ENCODE results near the gene RFX3.

RFX3 gene

DNA sequence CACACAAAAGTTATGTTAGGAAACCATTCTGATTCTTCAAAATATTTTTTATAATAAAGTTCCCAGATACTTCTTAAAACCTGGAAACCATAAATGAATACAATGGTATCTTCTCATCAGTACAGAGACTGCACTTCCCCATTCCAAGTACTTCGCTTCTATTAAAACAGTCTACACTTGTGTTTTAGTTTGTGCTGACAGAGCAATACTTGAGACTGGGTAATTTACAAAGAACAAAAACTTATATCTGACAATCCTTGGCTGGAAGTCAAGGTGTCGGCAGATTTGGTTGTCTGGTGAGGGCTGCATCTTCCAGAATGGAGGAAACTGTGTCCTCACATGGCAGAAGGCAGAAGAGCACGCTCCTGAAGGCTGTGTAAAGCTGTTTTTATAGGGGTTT is 70.1 kb downstream of the RFX3 start:
- no peak overlapping the region for H3K4me3 ChIP-seq (ENCODE audit: low read depth, low read length)
- POLR2A ChIA-PET: no interaction called here
- TF ChIP-seq, protein P1, sequence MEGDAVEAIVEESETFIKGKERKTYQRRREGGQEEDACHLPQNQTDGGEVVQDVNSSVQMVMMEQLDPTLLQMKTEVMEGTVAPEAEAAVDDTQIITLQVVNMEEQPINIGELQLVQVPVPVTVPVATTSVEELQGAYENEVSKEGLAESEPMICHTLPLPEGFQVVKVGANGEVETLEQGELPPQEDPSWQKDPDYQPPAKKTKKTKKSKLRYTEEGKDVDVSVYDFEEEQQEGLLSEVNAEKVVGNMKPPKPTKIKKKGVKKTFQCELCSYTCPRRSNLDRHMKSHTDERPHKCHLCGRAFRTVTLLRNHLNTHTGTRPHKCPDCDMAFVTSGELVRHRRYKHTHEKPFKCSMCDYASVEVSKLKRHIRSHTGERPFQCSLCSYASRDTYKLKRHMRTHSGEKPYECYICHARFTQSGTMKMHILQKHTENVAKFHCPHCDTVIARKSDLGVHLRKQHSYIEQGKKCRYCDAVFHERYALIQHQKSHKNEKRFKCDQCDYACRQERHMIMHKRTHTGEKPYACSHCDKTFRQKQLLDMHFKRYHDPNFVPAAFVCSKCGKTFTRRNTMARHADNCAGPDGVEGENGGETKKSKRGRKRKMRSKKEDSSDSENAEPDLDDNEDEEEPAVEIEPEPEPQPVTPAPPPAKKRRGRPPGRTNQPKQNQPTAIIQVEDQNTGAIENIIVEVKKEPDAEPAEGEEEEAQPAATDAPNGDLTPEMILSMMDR (IDR thresholded peaks at IDR 0.05; ENCODE audit: insufficient read depth, low read length, missing control alignments): no peak
- CTCF ChIA-PET: interaction anchor here (4.0 kb wide), 1 partner anchor 14 kb away, joined by 27 read pairs; no protein-coding TSS in a partner anchor
- DNase-seq (ENCODE audit: low read depth, low spot score): no peak

GRCh38 chr9:3455094-3455493 is 70.7 kb downstream of the RFX3 start:
- POLR2A ChIA-PET: no interaction called here
- CTCF ChIA-PET: interaction anchor here (4.0 kb wide), 1 partner anchor 14 kb away, joined by 27 read pairs; no protein-coding TSS in a partner anchor
- DNase-seq (ENCODE audit: low read depth, low spot score): no peak
- TF ChIP-seq, protein P1 (IDR thresholded peaks at IDR 0.05; ENCODE audit: insufficient read depth, low read length, missing control alignments): no peak
- H3K4me3 ChIP-seq (ENCODE audit: low read depth, low read length): no peak overlapping the region

DNA sequence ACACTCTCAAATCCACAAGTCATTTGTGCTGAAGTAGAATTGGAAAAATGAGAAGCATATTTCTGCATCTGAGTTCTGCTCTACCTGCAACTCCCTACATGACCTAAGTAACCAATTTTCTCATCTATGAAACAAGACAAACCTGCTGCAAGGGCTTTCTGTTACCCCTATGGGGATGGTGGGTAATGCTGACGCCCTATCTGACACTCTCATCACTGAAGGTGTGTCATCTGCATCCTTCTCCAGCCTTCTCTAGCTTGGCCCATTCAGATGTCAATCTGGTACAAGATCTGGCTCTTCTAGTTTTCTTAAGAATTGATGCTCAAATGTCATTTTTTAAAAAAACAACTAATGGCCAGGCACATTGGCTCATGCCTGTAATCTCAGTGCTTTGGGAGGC is 73.8 kb downstream of the RFX3 start:
- TF ChIP-seq, protein P1 (IDR thresholded peaks at IDR 0.05; ENCODE audit: insufficient read depth, low read length, missing control alignments): no peak
- H3K4me3 ChIP-seq (ENCODE audit: low read depth, low read length): no peak overlapping the region
- ChIA-PET POLR2A (no interaction called here), CTCF (interaction anchor here (1.0 to 4.0 kb wide), 5 partner anchors 11 to 915 kb away, joined by 3 to 27 read pairs (median 5); no protein-coding TSS in a partner anchor)
- DNase-seq (ENCODE audit: low read depth, low spot score): no peak

DNA sequence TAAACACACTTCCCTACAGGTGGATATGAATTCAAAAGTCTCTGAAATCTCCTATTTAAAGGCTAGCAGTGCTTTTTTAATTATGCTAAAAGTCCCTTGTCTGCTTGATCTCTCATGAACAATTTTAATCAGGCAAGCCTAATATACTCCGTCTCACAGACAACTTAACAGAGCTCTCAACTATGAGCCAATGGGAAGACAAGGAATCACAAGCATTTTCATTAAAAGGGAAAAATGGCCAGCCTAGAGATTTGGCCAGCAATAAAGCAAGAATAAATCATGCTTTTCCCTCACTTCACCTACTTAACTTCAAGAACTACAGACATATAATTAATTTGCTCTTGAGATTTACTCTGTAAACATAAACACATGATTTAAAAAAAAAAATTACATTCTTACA is 78.0 kb downstream of the RFX3 start:
- TF ChIP-seq, protein P1 (IDR thresholded peaks at IDR 0.05; ENCODE audit: insufficient read depth, low read length, missing control alignments): no peak
- no peak for DNase-seq (ENCODE audit: low read depth, low spot score)
- CTCF ChIA-PET: interaction anchor here (1.2 kb wide), 1 partner anchor 207 kb away, joined by 3 read pairs; no protein-coding TSS in a partner anchor
- POLR2A ChIA-PET: no interaction called here
- H3K4me3 ChIP-seq (ENCODE audit: low read depth, low read length): no peak overlapping the region

- CTCF ChIA-PET: interaction anchor here (1.2 kb wide), 1 partner anchor 206 kb away, joined by 3 read pairs; no protein-coding TSS in a partner anchor
Measured at GRCh38 chr9:3447143-3447542, 78.7 kb downstream of the RFX3 start.

GRCh38 chr9:3446313-3446712 is 79.5 kb downstream of the RFX3 start:
- TF ChIP-seq, protein P1 (IDR thresholded peaks at IDR 0.05; ENCODE audit: insufficient read depth, low read length, missing control alignments): no peak
- DNase-seq (ENCODE audit: low read depth, low spot score): no peak
- ChIA-PET CTCF (no interaction called here), POLR2A (no interaction called here)
- H3K4me3 ChIP-seq (ENCODE audit: low read depth, low read length): no peak overlapping the region

More at GRCh38 chr9:3447143-3447542, 78.7 kb downstream of the RFX3 start:
- no peak for DNase-seq (ENCODE audit: low read depth, low spot score)
- no peak overlapping the region for H3K4me3 ChIP-seq (ENCODE audit: low read depth, low read length)
- TF ChIP-seq, protein P1 (IDR thresholded peaks at IDR 0.05; ENCODE audit: insufficient read depth, low read length, missing control alignments): no peak
- POLR2A ChIA-PET: no interaction called here
